HepG2 (cell line): ENCODE measurements around the gene PPP1R1B. TPM values are rescaled to one million over a fixed set of nuclear protein-coding genes. Genes with fewer than 3 reads are reported as not detected.

Experiments
- ATF7 ChIP-seq, 2 experiments: fragments of 450-650 bp in 1 of 2; sonication (generic) in 1 of 2; formaldehyde crosslinking in 1 of 2; IDR thresholded peaks; 2 replicates each; pipeline versions ENCODE4 v1.4.0 to v1.6.1; 2016 to 2020; ENCODE audit warnings: antibody characterized with exemption in 1 of 2, mild to moderate bottlenecking in 1 of 2, missing genetic modification reagents in 1 of 2
- BRCA1 ChIP-seq: sonication (generic); formaldehyde crosslinking; IDR thresholded peaks from 2 replicates; pipeline ENCODE4 v1.4.0; 2020; ENCODE audit warnings: missing genetic modification reagents
- MAFG ChIP-seq: sonication (generic); formaldehyde crosslinking; IDR thresholded peaks from 2 replicates; pipeline ENCODE4 v1.5.1; 2020; ENCODE audit warnings: mild to moderate bottlenecking, missing genetic modification reagents
- MIER3 ChIP-seq: IDR thresholded peaks from 2 replicates; pipeline ENCODE4 v1.6.1; 2016; ENCODE audit warnings: missing compliant biosample characterization, borderline replicate concordance
- PAX8 ChIP-seq: sonication (generic); formaldehyde crosslinking; IDR thresholded peaks from 2 replicates; pipeline ENCODE4 v1.8.0; 2022; ENCODE audit warnings: mild to moderate bottlenecking, missing genetic modification reagents, borderline replicate concordance
- SOX6 ChIP-seq, 2 experiments: fragments of 450-650 bp in 1 of 2; sonication (generic) in 1 of 2; formaldehyde crosslinking in 1 of 2; IDR thresholded peaks; 2 replicates each; pipeline versions ENCODE4 v1.4.0 to v1.6.1; 2017 to 2020; ENCODE audit warnings: antibody characterized with exemption in 1 of 2, mild to moderate bottlenecking in 1 of 2, missing genetic modification reagents in 1 of 2
- ZMYM4 ChIP-seq: sonication (generic); formaldehyde crosslinking; IDR thresholded peaks from 2 replicates; pipeline ENCODE4 v1.8.1; 2023; ENCODE audit warnings: mild to moderate bottlenecking, missing genetic modification reagents
- ZNF138 ChIP-seq: sonication (generic); formaldehyde crosslinking; IDR thresholded peaks from 2 replicates; pipeline ENCODE4 v1.5.0; 2020; ENCODE audit warnings: mild to moderate bottlenecking, low read depth, missing genetic modification reagents
- ZNF224 ChIP-seq: sonication (generic); formaldehyde crosslinking; IDR thresholded peaks from 2 replicates; pipeline ENCODE4 v1.5.0; 2020; ENCODE audit warnings: mild to moderate bottlenecking, missing genetic modification reagents
- ZNF333 ChIP-seq: sonication (generic); formaldehyde crosslinking; IDR thresholded peaks from 2 replicates; pipeline ENCODE4 v1.4.0; 2020; ENCODE audit warnings: mild to moderate bottlenecking, missing genetic modification reagents, borderline replicate concordance
- ZNF547 ChIP-seq: sonication (generic); formaldehyde crosslinking; IDR thresholded peaks from 2 replicates; pipeline ENCODE4 v1.5.1; 2020; ENCODE audit warnings: mild to moderate bottlenecking, missing genetic modification reagents
- ZNF766 ChIP-seq: sonication (generic); formaldehyde crosslinking; IDR thresholded peaks from 2 replicates; pipeline ENCODE4 v1.5.0; 2020; ENCODE audit warnings: missing genetic modification reagents, borderline replicate concordance
- ZNF790 ChIP-seq: sonication (generic); formaldehyde crosslinking; IDR thresholded peaks from 2 replicates; pipeline ENCODE4 v1.8.0; 2022; ENCODE audit warnings: missing genetic modification reagents, mild to moderate bottlenecking, borderline replicate concordance
- ZSCAN12 ChIP-seq: sonication (generic); formaldehyde crosslinking; IDR thresholded peaks from 2 replicates; pipeline ENCODE4 v1.9.0; 2021; ENCODE audit warnings: mild to moderate bottlenecking, missing genetic modification reagents
- polyA plus RNA-seq, 8 experiments: library from polyadenylated mRNA; depleted of rRNA in 3 of 8; stranded (reverse) in 7 of 8; unstranded in 1 of 8; fragments of >200 nt; fragmentation: Illumina TruSeq in 4 of 8; extraction: Trizol in 4 of 8; gene quantifications; 2 replicates each; pipeline versions ENCODE4 v1.2.1 to v1.2.3, GENCODE V29; 2011 to 2016; ENCODE audit warnings: low read depth in 4 of 8, missing spikeins in 1 of 8, mixed read lengths in 1 of 8; ENCODE audit not compliant: insufficient read depth in 1 of 8
- total RNA-seq, 5 experiments: library from RNA; depleted of rRNA; stranded (reverse); fragments of >200 nt; fragmentation: Illumina TruSeq; extraction: Trizol; gene quantifications; 2 replicates each; pipeline ENCODE4 v1.2.3, GENCODE V29; 2016; ENCODE audit warnings: low read depth in 1 of 5
- TF ChIP-seq, protein P1 (sequence below): IDR thresholded peaks from 2 replicates; pipeline ENCODE4 v1.4.0; 2020; ENCODE audit warnings: mild to moderate bottlenecking, missing genetic modification reagents
- TF ChIP-seq, protein P2 (sequence below): sonication (generic); formaldehyde crosslinking; IDR thresholded peaks from 2 replicates; pipeline ENCODE4 v1.4.0; 2020; ENCODE audit warnings: mild to moderate bottlenecking, missing genetic modification reagents
- TF ChIP-seq, protein P3 (sequence below): sonication (generic); formaldehyde crosslinking; IDR thresholded peaks from 2 replicates; pipeline ENCODE4 v1.4.0; 2020; ENCODE audit warnings: missing genetic modification reagents
- TF ChIP-seq, protein P4 (sequence below): sonication (generic); formaldehyde crosslinking; conservative IDR thresholded peaks from 2 replicates; pipeline ENCODE4 v1.4.0; 2020; ENCODE audit warnings: missing genetic modification reagents
- TF ChIP-seq, protein P5 (sequence below): sonication (generic); formaldehyde crosslinking; IDR thresholded peaks from 2 replicates; pipeline ENCODE4 v1.5.0; 2020; ENCODE audit warnings: mild to moderate bottlenecking, missing genetic modification reagents

The PPP1R1B gene
- total and polyA plus RNA-seq, 2 of the 13 experiments (the other 11 are each of a cell fraction or from before 2014, with no cell fraction given): 0.08 TPM; not detected in 1

DNA sequence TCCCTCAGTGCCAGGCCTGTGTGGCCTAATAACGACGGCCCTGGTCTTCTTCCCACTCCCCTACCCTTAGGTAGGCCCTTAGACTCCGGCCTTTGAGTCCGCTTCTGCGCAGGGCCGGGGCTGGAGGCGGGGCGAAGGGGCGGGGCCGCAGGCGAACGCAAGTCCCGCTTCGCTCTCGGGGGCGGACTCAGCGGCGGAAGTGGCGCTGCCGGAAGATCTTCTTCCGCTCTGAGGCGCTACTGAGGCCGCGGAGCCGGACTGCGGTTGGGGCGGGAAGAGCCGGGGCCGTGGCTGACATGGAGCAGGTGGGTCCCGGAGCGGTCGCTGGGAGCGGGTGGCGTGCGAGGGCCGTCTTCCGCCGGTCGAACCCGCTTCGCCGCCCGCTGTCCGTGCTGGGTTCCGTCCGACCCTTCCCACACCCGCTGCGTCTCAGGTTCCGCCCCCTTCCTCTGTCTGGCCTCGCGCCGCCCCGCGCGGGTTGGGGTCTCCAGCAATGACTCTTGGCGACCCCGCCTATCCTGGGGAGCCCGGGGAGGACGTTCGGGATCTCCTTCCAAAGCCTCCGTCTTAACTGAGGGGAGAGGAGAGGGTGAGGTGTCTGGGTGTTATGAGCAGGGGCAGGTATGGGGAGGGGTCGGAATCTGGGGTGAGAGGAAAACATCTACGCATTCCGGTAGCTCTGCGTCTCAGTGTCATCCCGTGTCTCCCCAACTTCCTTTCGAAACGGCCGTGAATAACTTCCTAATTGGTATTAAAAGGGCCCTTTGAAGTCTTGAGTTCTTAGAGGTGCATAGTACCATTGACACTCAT, 10.4 kb downstream of the PPP1R1B start, which contains the start of gene STARD3 (continued):
- TF ChIP-seq, protein P1, sequence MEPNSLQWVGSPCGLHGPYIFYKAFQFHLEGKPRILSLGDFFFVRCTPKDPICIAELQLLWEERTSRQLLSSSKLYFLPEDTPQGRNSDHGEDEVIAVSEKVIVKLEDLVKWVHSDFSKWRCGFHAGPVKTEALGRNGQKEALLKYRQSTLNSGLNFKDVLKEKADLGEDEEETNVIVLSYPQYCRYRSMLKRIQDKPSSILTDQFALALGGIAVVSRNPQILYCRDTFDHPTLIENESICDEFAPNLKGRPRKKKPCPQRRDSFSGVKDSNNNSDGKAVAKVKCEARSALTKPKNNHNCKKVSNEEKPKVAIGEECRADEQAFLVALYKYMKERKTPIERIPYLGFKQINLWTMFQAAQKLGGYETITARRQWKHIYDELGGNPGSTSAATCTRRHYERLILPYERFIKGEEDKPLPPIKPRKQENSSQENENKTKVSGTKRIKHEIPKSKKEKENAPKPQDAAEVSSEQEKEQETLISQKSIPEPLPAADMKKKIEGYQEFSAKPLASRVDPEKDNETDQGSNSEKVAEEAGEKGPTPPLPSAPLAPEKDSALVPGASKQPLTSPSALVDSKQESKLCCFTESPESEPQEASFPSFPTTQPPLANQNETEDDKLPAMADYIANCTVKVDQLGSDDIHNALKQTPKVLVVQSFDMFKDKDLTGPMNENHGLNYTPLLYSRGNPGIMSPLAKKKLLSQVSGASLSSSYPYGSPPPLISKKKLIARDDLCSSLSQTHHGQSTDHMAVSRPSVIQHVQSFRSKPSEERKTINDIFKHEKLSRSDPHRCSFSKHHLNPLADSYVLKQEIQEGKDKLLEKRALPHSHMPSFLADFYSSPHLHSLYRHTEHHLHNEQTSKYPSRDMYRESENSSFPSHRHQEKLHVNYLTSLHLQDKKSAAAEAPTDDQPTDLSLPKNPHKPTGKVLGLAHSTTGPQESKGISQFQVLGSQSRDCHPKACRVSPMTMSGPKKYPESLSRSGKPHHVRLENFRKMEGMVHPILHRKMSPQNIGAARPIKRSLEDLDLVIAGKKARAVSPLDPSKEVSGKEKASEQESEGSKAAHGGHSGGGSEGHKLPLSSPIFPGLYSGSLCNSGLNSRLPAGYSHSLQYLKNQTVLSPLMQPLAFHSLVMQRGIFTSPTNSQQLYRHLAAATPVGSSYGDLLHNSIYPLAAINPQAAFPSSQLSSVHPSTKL (CRISPR knock-in tag): peak; percentile 57; the same call in 1 of the 2 replicates
- TF ChIP-seq MIER3 (CRISPR knock-in tag): peak; percentile 28; the same call in 1 of the 2 replicates
- TF ChIP-seq ZMYM4: peak; percentile 76; the same call in 1 of the 2 replicates
- TF ChIP-seq, protein P2, sequence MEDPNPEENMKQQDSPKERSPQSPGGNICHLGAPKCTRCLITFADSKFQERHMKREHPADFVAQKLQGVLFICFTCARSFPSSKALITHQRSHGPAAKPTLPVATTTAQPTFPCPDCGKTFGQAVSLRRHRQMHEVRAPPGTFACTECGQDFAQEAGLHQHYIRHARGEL (CRISPR knock-in tag): 0 out of 2 replicates have a peak, but pooled peaks have one; percentile 20
- TF ChIP-seq ZNF138 (CRISPR knock-in tag): peak; percentile 63; the same call in 1 of the 2 replicates
- TF ChIP-seq, protein P3, sequence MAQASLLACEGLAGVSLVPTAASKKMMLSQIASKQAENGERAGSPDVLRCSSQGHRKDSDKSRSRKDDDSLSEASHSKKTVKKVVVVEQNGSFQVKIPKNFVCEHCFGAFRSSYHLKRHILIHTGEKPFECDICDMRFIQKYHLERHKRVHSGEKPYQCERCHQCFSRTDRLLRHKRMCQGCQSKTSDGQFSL (CRISPR knock-in tag): 0 out of 2 replicates have a peak, but pooled peaks have one; percentile 42
- no peak; the same call in 1 of the 2 replicates for TF ChIP-seq ZNF790 (CRISPR knock-in tag)
- peak; percentile 62; the same call in 1 of the 2 replicates for TF ChIP-seq ZNF547 (CRISPR knock-in tag)
- no peak for TF ChIP-seq ATF7 (IDR thresholded peaks at IDR 0.05)
- TF ChIP-seq ATF7 (CRISPR knock-in tag; IDR thresholded peaks at IDR 0.05): peak; percentile 55; the same call in 1 of the 2 replicates
- TF ChIP-seq BRCA1 (CRISPR knock-in tag): peak; percentile 33; the same call in 1 of the 2 replicates
- TF ChIP-seq ZSCAN12: peak; percentile 90; the same call in 1 of the 2 replicates
- no peak for TF ChIP-seq SOX6 (IDR thresholded peaks at IDR 0.05)
- peak; percentile 73 for TF ChIP-seq SOX6 (CRISPR knock-in tag; IDR thresholded peaks at IDR 0.05)
- TF ChIP-seq, protein P4, sequence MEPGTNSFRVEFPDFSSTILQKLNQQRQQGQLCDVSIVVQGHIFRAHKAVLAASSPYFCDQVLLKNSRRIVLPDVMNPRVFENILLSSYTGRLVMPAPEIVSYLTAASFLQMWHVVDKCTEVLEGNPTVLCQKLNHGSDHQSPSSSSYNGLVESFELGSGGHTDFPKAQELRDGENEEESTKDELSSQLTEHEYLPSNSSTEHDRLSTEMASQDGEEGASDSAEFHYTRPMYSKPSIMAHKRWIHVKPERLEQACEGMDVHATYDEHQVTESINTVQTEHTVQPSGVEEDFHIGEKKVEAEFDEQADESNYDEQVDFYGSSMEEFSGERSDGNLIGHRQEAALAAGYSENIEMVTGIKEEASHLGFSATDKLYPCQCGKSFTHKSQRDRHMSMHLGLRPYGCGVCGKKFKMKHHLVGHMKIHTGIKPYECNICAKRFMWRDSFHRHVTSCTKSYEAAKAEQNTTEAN (CRISPR knock-in tag): peak; percentile 81
- no peak for TF ChIP-seq MAFG (CRISPR knock-in tag)
- peak; percentile 85; the same call in 1 of the 2 replicates for TF ChIP-seq PAX8 (CRISPR knock-in tag)
- peak; percentile 91; the same call in 1 of the 2 replicates for TF ChIP-seq ZNF333 (CRISPR knock-in tag)
- TF ChIP-seq ZNF766: peak; percentile 75
- TF ChIP-seq ZNF224 (CRISPR knock-in tag): 0 out of 2 replicates have a peak, but pooled peaks have one; percentile 27
- TF ChIP-seq, protein P5, sequence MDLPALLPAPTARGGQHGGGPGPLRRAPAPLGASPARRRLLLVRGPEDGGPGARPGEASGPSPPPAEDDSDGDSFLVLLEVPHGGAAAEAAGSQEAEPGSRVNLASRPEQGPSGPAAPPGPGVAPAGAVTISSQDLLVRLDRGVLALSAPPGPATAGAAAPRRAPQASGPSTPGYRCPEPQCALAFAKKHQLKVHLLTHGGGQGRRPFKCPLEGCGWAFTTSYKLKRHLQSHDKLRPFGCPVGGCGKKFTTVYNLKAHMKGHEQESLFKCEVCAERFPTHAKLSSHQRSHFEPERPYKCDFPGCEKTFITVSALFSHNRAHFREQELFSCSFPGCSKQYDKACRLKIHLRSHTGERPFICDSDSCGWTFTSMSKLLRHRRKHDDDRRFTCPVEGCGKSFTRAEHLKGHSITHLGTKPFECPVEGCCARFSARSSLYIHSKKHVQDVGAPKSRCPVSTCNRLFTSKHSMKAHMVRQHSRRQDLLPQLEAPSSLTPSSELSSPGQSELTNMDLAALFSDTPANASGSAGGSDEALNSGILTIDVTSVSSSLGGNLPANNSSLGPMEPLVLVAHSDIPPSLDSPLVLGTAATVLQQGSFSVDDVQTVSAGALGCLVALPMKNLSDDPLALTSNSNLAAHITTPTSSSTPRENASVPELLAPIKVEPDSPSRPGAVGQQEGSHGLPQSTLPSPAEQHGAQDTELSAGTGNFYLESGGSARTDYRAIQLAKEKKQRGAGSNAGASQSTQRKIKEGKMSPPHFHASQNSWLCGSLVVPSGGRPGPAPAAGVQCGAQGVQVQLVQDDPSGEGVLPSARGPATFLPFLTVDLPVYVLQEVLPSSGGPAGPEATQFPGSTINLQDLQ (CRISPR knock-in tag): no peak
